GM12874 (cell line): ENCODE measurements around the gene SLC30A1.

Experiments
- TF ChIP-seq, protein P1 (sequence below): IDR thresholded peaks from 2 replicates; pipeline ENCODE4 v1.5.1; 2011; ENCODE audit warnings: low read depth, mild to moderate bottlenecking, control low read depth, low read length, moderate library complexity; ENCODE audit not compliant: insufficient read depth

The SLC30A1 gene

DNA sequence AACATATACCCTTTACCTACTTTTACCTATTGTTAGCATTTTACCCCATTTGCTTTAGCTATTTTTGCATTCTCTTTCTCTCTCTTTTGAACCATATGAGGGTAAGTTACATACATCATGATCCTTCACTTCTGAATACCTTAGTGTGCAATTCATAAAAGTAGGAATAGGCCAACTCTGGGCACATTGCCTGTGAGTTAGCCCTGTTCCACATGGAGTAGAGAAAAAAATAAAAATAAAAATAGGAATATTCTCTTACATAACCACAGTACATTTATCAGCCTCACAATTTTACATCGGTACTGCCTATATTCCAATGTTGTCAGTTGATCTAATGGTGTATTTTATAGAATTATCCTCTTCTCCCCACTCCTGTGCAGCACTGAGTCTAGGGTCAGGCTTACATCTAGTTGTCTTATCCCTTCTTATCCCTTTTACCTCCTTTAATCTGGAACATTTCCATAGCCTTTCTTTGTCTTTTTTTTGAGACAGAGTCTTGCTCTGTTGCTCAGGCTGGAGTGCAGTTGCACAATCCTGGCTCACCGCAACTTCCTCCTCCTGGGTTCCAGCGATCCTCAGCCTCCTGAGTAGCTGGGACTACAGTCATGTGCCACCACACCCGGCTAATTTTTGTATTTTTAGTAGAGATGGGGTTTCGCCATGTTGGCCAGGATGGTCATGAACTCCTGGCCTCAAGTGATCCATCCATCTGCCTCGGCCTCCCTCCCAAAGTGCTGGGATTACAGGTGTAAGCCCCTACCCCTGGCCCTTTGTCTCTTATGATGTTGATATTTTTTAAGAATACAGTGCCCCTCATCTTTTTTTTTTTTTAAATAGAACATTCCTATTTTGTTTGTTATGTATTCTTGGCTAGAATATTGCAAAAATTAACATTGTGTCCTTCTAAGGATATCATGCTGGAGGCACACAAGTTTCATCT lies 11.1 kb upstream of the SLC30A1 start:
- TF ChIP-seq, protein P1, sequence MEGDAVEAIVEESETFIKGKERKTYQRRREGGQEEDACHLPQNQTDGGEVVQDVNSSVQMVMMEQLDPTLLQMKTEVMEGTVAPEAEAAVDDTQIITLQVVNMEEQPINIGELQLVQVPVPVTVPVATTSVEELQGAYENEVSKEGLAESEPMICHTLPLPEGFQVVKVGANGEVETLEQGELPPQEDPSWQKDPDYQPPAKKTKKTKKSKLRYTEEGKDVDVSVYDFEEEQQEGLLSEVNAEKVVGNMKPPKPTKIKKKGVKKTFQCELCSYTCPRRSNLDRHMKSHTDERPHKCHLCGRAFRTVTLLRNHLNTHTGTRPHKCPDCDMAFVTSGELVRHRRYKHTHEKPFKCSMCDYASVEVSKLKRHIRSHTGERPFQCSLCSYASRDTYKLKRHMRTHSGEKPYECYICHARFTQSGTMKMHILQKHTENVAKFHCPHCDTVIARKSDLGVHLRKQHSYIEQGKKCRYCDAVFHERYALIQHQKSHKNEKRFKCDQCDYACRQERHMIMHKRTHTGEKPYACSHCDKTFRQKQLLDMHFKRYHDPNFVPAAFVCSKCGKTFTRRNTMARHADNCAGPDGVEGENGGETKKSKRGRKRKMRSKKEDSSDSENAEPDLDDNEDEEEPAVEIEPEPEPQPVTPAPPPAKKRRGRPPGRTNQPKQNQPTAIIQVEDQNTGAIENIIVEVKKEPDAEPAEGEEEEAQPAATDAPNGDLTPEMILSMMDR, result no peak

DNA sequence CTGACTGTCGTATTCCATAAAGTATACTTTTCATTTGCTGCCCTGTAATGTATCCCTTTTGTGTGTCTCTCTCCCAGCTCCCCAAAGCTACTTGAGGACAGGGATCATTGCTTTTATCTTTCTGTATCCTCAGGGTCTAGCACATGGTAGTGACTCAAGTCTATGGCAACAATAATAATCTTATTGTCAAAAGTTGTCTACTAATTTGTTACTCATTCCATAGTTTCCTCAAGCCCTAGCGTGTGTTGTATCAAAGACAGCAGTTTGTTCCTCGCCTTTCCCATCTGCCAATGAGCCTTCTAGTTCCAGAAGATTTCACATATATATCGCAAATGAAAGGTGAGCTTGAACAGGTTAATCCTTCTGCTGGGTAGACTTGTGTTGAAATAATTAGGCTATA lies 9.8 kb upstream of the SLC30A1 start:
- TF ChIP-seq, protein P1, result no peak

DNA sequence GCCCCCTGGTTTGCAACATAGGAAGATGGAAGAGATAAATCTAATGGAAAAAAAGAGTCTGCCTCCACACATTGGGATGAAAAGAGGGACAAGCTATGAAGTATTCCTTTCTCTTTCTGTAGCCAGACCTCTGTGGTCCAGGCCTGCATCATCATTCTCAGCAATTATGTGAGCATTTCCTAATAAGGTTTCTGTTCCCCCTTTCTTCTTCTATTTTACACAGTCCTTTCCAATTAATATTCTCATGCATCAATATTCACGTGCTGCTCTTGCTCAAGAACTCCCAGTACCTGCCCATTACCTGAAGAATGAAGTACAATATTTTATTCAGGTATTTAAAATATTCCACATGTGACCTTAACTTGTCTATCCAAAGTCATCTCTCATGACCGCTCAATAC lies 8.2 kb upstream of the SLC30A1 start:
- TF ChIP-seq, protein P1, result no peak

DNA sequence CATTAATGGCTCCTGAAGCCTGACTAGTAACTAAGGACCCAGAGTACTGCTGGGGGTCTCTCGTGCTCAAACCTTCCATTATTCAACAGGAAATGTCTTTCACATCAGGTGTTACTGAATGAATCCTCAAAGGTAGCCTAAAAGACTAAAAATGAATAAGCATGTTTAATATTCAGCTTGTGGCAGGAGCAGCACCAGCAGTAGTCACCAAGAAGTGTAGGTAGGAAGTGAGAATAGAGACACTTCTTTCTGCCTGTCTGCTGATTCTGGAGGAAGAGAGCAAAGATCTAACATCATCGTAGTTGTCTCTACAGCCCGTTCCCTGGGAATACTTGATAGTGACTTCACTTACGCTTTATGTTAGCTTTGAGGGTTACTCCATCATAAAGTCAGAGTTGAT lies 7.6 kb upstream of the SLC30A1 start:
- TF ChIP-seq, protein P1, result no peak

DNA sequence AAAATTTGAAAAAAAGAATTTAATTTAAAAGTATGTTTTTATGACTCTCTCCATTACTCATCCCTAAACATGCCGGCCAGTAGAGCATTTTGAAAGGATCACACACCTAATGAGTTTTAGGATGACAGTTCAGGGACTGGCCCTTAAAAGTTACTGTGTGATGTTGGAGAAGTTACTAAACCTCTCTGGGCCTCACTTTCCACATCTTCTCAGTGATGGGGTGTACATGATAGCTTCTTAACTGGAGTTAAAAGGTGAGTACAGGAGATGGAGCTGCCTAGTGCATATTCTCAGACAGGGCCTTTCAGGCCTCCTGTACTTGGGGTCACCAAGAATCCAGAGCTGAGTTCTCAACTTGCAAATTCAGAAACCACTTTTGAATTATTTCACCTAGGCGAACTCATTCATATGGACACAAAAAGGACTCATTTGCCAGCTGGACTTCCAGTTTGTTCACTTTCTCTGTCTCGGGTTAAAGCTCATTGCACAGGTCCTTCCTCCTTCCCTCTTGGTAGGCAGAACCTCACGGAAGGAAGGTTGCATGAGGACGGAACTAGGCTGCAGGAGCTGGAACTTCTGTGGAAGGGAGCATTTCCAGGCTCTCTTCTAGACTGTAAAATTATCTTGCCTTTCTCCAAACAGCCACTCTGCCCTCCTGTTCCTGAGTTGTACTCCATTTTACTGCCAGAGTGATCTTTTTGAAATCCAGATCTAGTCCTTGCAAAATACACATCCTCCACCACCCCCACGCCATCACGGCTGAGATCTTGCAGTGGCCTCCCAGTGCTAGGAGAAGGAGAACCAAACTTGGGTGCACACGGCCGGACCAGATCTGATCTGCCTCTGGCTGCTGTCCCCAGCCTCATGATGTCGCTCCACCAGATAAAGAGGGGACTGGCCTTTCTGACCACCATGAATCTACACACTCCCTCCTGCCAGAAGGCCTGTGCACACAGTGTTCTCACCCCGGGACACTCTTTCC lies 4.3 kb upstream of the SLC30A1 start:
- TF ChIP-seq, protein P1, result no peak

DNA sequence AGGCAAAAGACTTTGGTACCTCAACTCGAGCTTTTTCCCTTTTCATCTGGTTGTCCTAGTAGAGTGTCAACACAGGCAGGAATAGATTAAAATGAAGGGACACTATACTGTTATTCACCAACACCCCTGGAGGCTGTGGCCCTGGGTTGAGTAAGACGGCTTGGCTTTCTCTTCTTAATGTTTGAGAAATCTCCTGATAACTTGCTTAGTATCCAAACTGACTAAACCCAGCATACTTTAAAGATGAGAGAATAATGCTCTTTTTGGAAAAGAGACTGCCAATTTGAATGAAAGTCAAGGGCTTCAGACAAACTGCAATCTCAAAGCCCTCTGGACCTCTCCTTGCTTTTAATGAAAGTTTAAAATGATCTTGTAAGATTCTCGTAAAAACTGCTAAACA lies 2.6 kb upstream of the SLC30A1 start:
- TF ChIP-seq, protein P1, result no peak

DNA sequence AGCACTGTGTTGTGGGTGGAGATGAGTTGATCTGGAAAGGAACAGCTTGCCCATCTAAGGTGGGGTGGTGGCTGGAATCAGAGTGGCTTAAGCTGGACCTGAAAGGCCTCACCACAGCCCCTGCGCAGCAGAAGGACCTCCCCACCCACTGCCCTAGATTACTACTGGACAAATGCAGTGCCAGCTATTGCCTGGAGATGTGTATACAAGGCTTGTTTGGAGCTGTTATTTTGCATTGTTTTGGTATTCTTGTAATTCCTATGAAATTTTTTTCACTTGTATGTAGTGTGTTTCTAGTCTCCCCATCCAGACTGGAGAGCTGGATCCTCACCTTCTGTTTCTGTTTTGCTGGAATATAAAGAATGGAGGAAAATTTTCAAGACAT lies 1.3 kb upstream of the SLC30A1 start:
- TF ChIP-seq, protein P1, result no peak
